Trophoblast cell (in vitro differentiated cells and primary cell): ENCODE measurements around the gene CHST11.

Source experiments
- DNase-seq, 2 donors: peaks; one replicate each; pipeline ENCODE4 v3.0.0-alpha.2; 2016
- H2AFZ ChIP-seq: 2 replicates; pipeline ENCODE4 v1.6.1; 2013; ENCODE audit warnings: low read length, moderate library complexity, mild to moderate bottlenecking; ENCODE audit not compliant: insufficient read depth, poor library complexity
- H2AK5ac ChIP-seq: 2 replicates; pipeline ENCODE4 v1.6.1; 2013; ENCODE audit warnings: mild to moderate bottlenecking, low read length
- H2BK120ac ChIP-seq: 2 replicates; pipeline ENCODE4 v1.6.1; 2013; ENCODE audit warnings: low read length, mild to moderate bottlenecking, moderate library complexity; ENCODE audit not compliant: insufficient read depth, poor library complexity
- H2BK12ac ChIP-seq: 2 replicates; pipeline ENCODE4 v1.6.1; 2013; ENCODE audit warnings: mild to moderate bottlenecking, low read length, moderate library complexity
- H2BK5ac ChIP-seq: 2 replicates; pipeline ENCODE4 v1.6.1; 2013; ENCODE audit warnings: low read length, low read depth, moderate library complexity, mild to moderate bottlenecking; ENCODE audit not compliant: poor library complexity
- H3K14ac ChIP-seq: 2 replicates; pipeline ENCODE4 v1.6.1; 2013; ENCODE audit warnings: mild to moderate bottlenecking, low read length
- H3K18ac ChIP-seq: 2 replicates; pipeline ENCODE4 v1.6.1; 2013; ENCODE audit warnings: mild to moderate bottlenecking, low read length
- H3K23ac ChIP-seq: 2 replicates; pipeline ENCODE4 v1.6.1; 2013; ENCODE audit warnings: low read length
- H3K27ac ChIP-seq: 2 replicates; pipeline ENCODE4 v1.5.1; 2013; ENCODE audit warnings: low read depth, mild to moderate bottlenecking, inconsistent platforms, low read length, moderate library complexity
- H3K27me3 ChIP-seq: 2 replicates; pipeline ENCODE4 v1.6.1; 2013; ENCODE audit warnings: inconsistent platforms, mild to moderate bottlenecking, low read length, moderate library complexity; ENCODE audit not compliant: insufficient read depth
- H3K36me3 ChIP-seq, 2 experiments: 1 replicate in 1 of 2; 2 replicates in 1 of 2; pipeline ENCODE4 v1.6.1; 2013; ENCODE audit warnings: low read length in 2 of 2, mild to moderate bottlenecking in 2 of 2, moderate library complexity in 1 of 2; ENCODE audit not compliant: insufficient read depth in 2 of 2, control insufficient read depth in 1 of 2
- H3K4ac ChIP-seq: 2 replicates; pipeline ENCODE4 v1.6.1; 2013; ENCODE audit warnings: low read depth, mild to moderate bottlenecking, low read length, moderate library complexity
- H3K4me1 ChIP-seq, 2 experiments: 1 replicate in 1 of 2; 2 replicates in 1 of 2; pipeline ENCODE4 v1.6.1; 2013; ENCODE audit warnings: low read length in 2 of 2, mild to moderate bottlenecking in 2 of 2, moderate library complexity in 1 of 2; ENCODE audit not compliant: insufficient read depth in 2 of 2, control insufficient read depth in 1 of 2
- H3K4me2 ChIP-seq: 2 replicates; pipeline ENCODE4 v1.6.1; 2013; ENCODE audit warnings: inconsistent platforms, mild to moderate bottlenecking, low read length, moderate library complexity
- H3K4me3 ChIP-seq: 2 replicates; pipeline ENCODE4 v1.5.1; 2013; ENCODE audit warnings: mild to moderate bottlenecking, low read depth, low read length, inconsistent platforms
- H3K79me1 ChIP-seq: one replicate; pipeline ENCODE4 v1.6.1; 2013; ENCODE audit warnings: low read length
- H3K79me2 ChIP-seq: 2 replicates; pipeline ENCODE4 v1.6.1; 2013; ENCODE audit warnings: low read length, mild to moderate bottlenecking; ENCODE audit not compliant: control insufficient read depth, insufficient read depth, poor library complexity
- H3K9ac ChIP-seq: 2 replicates; pipeline ENCODE4 v1.6.1; 2013; ENCODE audit warnings: mild to moderate bottlenecking, low read length
- H3K9me3 ChIP-seq: 2 replicates; pipeline ENCODE4 v1.6.1; 2013; ENCODE audit warnings: low read depth, mild to moderate bottlenecking, control low read depth, inconsistent platforms, low read length; ENCODE audit not compliant: insufficient read depth
- H4K12ac ChIP-seq: 2 replicates; pipeline ENCODE4 v1.6.1; 2013; ENCODE audit warnings: low read depth, mild to moderate bottlenecking, low read length, moderate library complexity
- H4K8ac ChIP-seq: 2 replicates; pipeline ENCODE4 v1.6.1; 2013; ENCODE audit warnings: low read depth, mild to moderate bottlenecking, low read length, moderate library complexity
- H4K91ac ChIP-seq: one replicate; pipeline ENCODE4 v1.6.1; 2013; ENCODE audit warnings: low read depth, mild to moderate bottlenecking, low read length, moderate library complexity
- WGBS: extraction: QIAGEN DNeasy Blood & Tissue Kit; methylation state at CpG from one replicate; pipeline ENCODE4 v1.1.7; 2013; ENCODE audit warnings: missing lambda C conversion rate; ENCODE audit not compliant: insufficient read length, insufficient coverage; ENCODE audit errors: extremely low coverage; 5-methylcytosine and 5-hydroxymethylcytosine counted together

CHST11 gene

GRCh38 chr12:104707194-104707593 is 250.4 kb downstream of the CHST11 start:
- H2BK12ac ChIP-seq = no peak overlapping the region
- no peak overlapping the region for H3K9ac ChIP-seq
- H3K23ac ChIP-seq = no peak overlapping the region
- H3K36me3 ChIP-seq = peaks cover 0 to 2% of the 10 kb centered on the region in 2 experiments
- no peak overlapping the region for H3K27ac ChIP-seq
- H3K79me1 ChIP-seq = no peaks in the 10 kb centered on the region
- no peaks in the 10 kb centered on the region for H3K9me3 ChIP-seq
- H3K27me3 ChIP-seq = no peaks in the 10 kb centered on the region
- DNase-seq = no peak
- no peak overlapping the region for H3K4me2 ChIP-seq
- H3K79me2 ChIP-seq = no peaks in the 10 kb centered on the region
- H3K14ac ChIP-seq = no peak overlapping the region
- H2BK5ac ChIP-seq = no peak overlapping the region
- WGBS = no CpG with 5 or more reads among the region's 5 CpGs
- H4K8ac ChIP-seq = no peak overlapping the region
- no peak overlapping the region for H4K12ac ChIP-seq
- no peak overlapping the region for H4K91ac ChIP-seq
- peaks cover 8 to 12% of the 10 kb centered on the region in 2 experiments for H3K4me1 ChIP-seq
- no peak overlapping the region for H3K4me3 ChIP-seq
- H2AFZ ChIP-seq = no peak overlapping the region
- H3K4ac ChIP-seq = no peak overlapping the region
- no peak overlapping the region for H2AK5ac ChIP-seq
- H3K18ac ChIP-seq = no peak overlapping the region
- no peak overlapping the region for H2BK120ac ChIP-seq

- Histone ChIP-seq H3K79me2 (no peaks in the 10 kb centered on the region), H3K23ac (no peak overlapping the region), H3K9ac (no peak overlapping the region), H3K9me3 (no peaks in the 10 kb centered on the region), H2AFZ (no peak overlapping the region), H4K91ac (no peak overlapping the region), H4K12ac (no peak overlapping the region), H3K4me1 (peaks cover 4 to 13% of the 10 kb centered on the region in 2 experiments), H3K4me3 (no peak overlapping the region), H3K79me1 (no peaks in the 10 kb centered on the region), H3K4me2 (no peak overlapping the region), H4K8ac (no peak overlapping the region), H3K27me3 (no peaks in the 10 kb centered on the region), H2BK5ac (no peak overlapping the region), H3K14ac (no peak overlapping the region), H3K18ac (no peak overlapping the region), H3K36me3 (peaks cover 0 to 2% of the 10 kb centered on the region in 2 experiments), H2BK120ac (no peak overlapping the region), H2AK5ac (no peak overlapping the region), H3K4ac (no peak overlapping the region), H3K27ac (no peak overlapping the region), H2BK12ac (no peak overlapping the region)
- WGBS = no CpG with 5 or more reads among the region's 9 CpGs
- DNase-seq = no peak
Measured at GRCh38 chr12:104707794-104708558, 251.2 kb downstream of the CHST11 start.

- no CpG with 5 or more reads among the region's 7 CpGs for WGBS
Measured at GRCh38 chr12:104708891-104709290, 252.1 kb downstream of the CHST11 start.

GRCh38 chr12:104709692-104710435 is 253.1 kb downstream of the CHST11 start:
- Histone ChIP-seq H3K79me2 (no peaks in the 10 kb centered on the region), H3K36me3 (no peaks in the 10 kb centered on the region), H4K12ac (no peak overlapping the region), H3K4me3 (no peak overlapping the region), H3K79me1 (no peaks in the 10 kb centered on the region), H3K14ac (no peak overlapping the region), H2AFZ (no peak overlapping the region), H3K4me2 (no peak overlapping the region), H4K91ac (no peak overlapping the region), H3K23ac (no peak overlapping the region), H3K4ac (no peak overlapping the region), H3K9ac (no peak overlapping the region), H3K9me3 (peaks cover 2% of the 10 kb centered on the region), H4K8ac (no peak overlapping the region), H3K4me1 (peaks cover 0 to 4% of the 10 kb centered on the region in 2 experiments), H3K27ac (no peak overlapping the region), H2BK120ac (no peak overlapping the region), H3K27me3 (no peaks in the 10 kb centered on the region), H2BK5ac (no peak overlapping the region), H2AK5ac (no peak overlapping the region), H3K18ac (no peak overlapping the region), H2BK12ac (no peak overlapping the region)
- DNase-seq = peak in 1 of 2 donors; percentile 21
- WGBS = no CpG with 5 or more reads among the region's 9 CpGs

More at GRCh38 chr12:104708891-104709290, 252.1 kb downstream of the CHST11 start:
- Histone ChIP-seq H3K79me2 (no peaks in the 10 kb centered on the region), H3K9ac (no peak overlapping the region), H3K27ac (no peak overlapping the region), H3K4me2 (no peak overlapping the region), H4K12ac (no peak overlapping the region), H2AK5ac (no peak overlapping the region), H3K4me1 (peaks cover 0 to 9% of the 10 kb centered on the region in 2 experiments), H2BK120ac (no peak overlapping the region), H2BK5ac (no peak overlapping the region), H3K4ac (no peak overlapping the region), H2AFZ (no peak overlapping the region), H3K27me3 (no peaks in the 10 kb centered on the region), H3K4me3 (no peak overlapping the region), H3K36me3 (no peaks in the 10 kb centered on the region), H4K91ac (no peak overlapping the region), H2BK12ac (no peak overlapping the region), H3K9me3 (peaks cover 2% of the 10 kb centered on the region), H3K14ac (no peak overlapping the region), H3K18ac (no peak overlapping the region), H3K79me1 (no peaks in the 10 kb centered on the region), H3K23ac (no peak overlapping the region), H4K8ac (no peak overlapping the region)
- no peak for DNase-seq
